Measurements from ENCODE around the gene IGF2R.

The IGF2R gene

DNA sequence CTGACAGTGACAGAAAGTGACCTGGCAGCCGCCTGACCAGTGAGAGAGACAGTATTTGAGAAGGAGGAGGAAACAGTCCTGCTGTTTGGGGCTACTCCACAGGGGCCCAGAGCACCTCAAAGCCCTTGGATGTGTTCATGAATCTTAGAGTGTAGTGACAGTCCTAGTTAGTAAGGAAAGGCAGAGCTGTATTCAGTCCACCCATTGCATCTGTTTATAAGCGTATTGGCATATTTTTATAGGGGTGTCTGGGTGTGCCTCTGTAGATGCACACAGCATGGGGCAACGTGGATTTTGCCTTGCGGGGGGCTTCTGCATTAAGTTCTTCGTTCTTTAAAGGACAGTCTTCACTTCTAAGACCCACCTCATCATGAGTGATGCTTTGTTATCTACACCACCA, 108.1 kb downstream of the IGF2R start:
- TF ChIP-seq CTCF (IDR thresholded peaks at IDR 0.05; ENCODE audit: extremely low read depth, missing control alignments): no peak
- no peak for DNase-seq (ENCODE audit: low spot score)

GRCh38 chr6:160077526-160077925, 108.6 kb downstream of the IGF2R start:
- DNase-seq (ENCODE audit: low spot score): no peak
- no peak for TF ChIP-seq CTCF (IDR thresholded peaks at IDR 0.05; ENCODE audit: extremely low read depth, missing control alignments)

DNA sequence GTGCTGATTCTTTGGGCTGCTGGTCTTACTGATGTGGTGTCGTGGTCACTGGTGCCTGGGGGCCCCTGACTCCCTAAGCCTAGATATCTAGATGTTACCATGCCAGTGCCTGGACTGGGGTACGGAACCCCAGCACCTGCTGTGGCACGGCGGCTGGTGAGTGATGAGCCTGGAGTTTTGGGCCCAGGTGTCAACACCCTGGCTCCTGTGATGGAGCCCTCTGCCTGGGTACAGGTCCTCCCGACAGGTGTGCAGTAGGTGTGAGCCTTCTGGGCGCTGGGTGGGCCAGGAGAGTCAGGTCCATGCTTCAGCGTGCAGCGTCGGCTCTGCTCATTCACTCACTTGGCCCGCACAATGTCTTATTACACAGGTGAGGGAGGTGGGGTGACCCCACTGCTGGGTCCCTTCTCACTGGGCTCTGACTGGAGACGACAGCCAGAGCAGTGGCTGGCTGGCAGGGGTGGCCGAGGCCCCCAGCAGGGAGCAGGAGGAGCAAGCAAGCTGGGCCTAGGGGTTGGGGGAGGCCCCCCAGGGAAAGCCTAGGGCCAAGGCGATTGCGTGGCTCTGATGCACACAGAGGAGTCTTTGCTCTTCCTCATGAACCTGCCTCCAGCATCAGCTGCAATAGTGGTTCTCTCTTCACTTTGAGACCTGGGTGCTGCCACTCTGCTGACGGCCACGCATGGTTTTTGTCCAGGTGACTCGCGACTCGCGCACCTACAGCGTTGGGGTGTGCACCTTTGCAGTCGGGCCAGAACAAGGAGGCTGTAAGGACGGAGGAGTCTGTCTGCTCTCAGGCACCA, 110.2 kb downstream of the IGF2R start:
- no peak for TF ChIP-seq CTCF (IDR thresholded peaks at IDR 0.05; ENCODE audit: extremely low read depth, missing control alignments)
- no peak for DNase-seq (ENCODE audit: low spot score)

- no peak for TF ChIP-seq CTCF (IDR thresholded peaks at IDR 0.05; ENCODE audit: extremely low read depth, missing control alignments)
- DNase-seq (ENCODE audit: low spot score): no peak
These were observed 110.8 kb downstream of the IGF2R start for GRCh38 chr6:160079686-160080043.

- TF ChIP-seq CTCF (IDR thresholded peaks at IDR 0.05; ENCODE audit: extremely low read depth, missing control alignments): no peak
- no peak for DNase-seq (ENCODE audit: low spot score)
These were observed 111.2 kb downstream of the IGF2R start for GRCh38 chr6:160080097-160080496.

- DNase-seq (ENCODE audit: low spot score): no peak
These were observed 112.5 kb downstream of the IGF2R start for GRCh38 chr6:160081398-160081797.

GRCh38 chr6:160082627-160083026, 113.7 kb downstream of the IGF2R start:
- TF ChIP-seq CTCF (IDR thresholded peaks at IDR 0.05; ENCODE audit: extremely low read depth, missing control alignments): no peak
- no peak for DNase-seq (ENCODE audit: low spot score)

More at GRCh38 chr6:160081398-160081797, 112.5 kb downstream of the IGF2R start:
- no peak for TF ChIP-seq CTCF (IDR thresholded peaks at IDR 0.05; ENCODE audit: extremely low read depth, missing control alignments)
